CD1c-positive myeloid dendritic cell (primary cell): Measurements from ENCODE around the gene LCE3D.
"Not testable (repeated sequence)": the region's sequence is repeated elsewhere in the genome, so short reads cannot be mapped to it uniquely, and the experiment has no call there.

ENCODE experiments used
- DNase-seq: peaks from one replicate; pipeline ENCODE4 v3.0.0-alpha.2; 2016; ENCODE audit errors: extremely low spot score

The LCE3D gene

GRCh38 chr1:152580433-152580832 lies at the start of gene LCE3D:
Gene LCE3D, minus strand, starts transcription at chr1:152580516. Its CDS starts 580 bp downstream, at chr1:152579936.
- no peak for DNase-seq

GRCh38 chr1:152626744-152627143 lies 46.4 kb upstream of the LCE3D start:
- no peak for DNase-seq

- peak; percentile 1 for DNase-seq
Observed at GRCh38 chr1:152623203-152623844, 43.0 kb upstream of the LCE3D start.

GRCh38 chr1:152622803-152623202 lies 42.5 kb upstream of the LCE3D start, which contains the start of gene LCE3A:
Gene LCE3A, minus strand, starts transcription at chr1:152623103. Its CDS starts 0 bp downstream, at chr1:152623103.
- peak; percentile 1 for DNase-seq

- DNase-seq = no peak
Observed at GRCh38 chr1:152621993-152622392, 41.7 kb upstream of the LCE3D start.

- no peak for DNase-seq
Observed at GRCh38 chr1:152613511-152613910, 33.2 kb upstream of the LCE3D start, which contains the start of gene LCE3B. Gene LCE3B, plus strand, starts transcription at chr1:152613811. Its CDS starts 0 bp downstream, at chr1:152613811.

- DNase-seq = no peak
Observed at GRCh38 chr1:152599934-152600333, 19.6 kb upstream of the LCE3D start, which contains the start of gene LCE3C. Gene LCE3C, plus strand, starts transcription at chr1:152600234. Its CDS starts 498 bp downstream, at chr1:152600732.

GRCh38 chr1:152596986-152597385 lies 16.7 kb upstream of the LCE3D start:
- DNase-seq = no peak

- no peak for DNase-seq
Observed at GRCh38 chr1:152585586-152585985, 5.3 kb upstream of the LCE3D start.

GRCh38 chr1:152582647-152583046 lies 2.3 kb upstream of the LCE3D start:
- no peak for DNase-seq

- DNase-seq = not testable (repeated sequence)
Observed at GRCh38 chr1:152579526-152579925, 790 bp downstream of the LCE3D start.

GRCh38 chr1:152577168-152577567 lies 3.1 kb downstream of the LCE3D start:
- no peak for DNase-seq

- DNase-seq = no peak
Observed at GRCh38 chr1:152566681-152567080, 13.6 kb downstream of the LCE3D start, which contains the start of gene LCE3E. Gene LCE3E, minus strand, starts transcription at chr1:152566780. Its CDS starts 572 bp downstream, at chr1:152566208.

- DNase-seq = no peak
Observed at GRCh38 chr1:152565535-152566215, 14.6 kb downstream of the LCE3D start.

GRCh38 chr1:152565115-152565514 lies 15.2 kb downstream of the LCE3D start:
- DNase-seq = no peak

GRCh38 chr1:152548358-152548757 lies 32.0 kb downstream of the LCE3D start:
- DNase-seq = not testable (repeated sequence)

GRCh38 chr1:152546704-152547103 lies 33.6 kb downstream of the LCE3D start:
- peak; percentile 1 for DNase-seq

- no peak for DNase-seq
Observed at GRCh38 chr1:152543820-152544219, 36.5 kb downstream of the LCE3D start.

- no peak for DNase-seq
Observed at GRCh38 chr1:152539901-152540300, 40.4 kb downstream of the LCE3D start.

- DNase-seq = no peak
Observed at GRCh38 chr1:152537496-152537895, 42.8 kb downstream of the LCE3D start.

- DNase-seq = no peak
Observed at GRCh38 chr1:152535774-152536173, 44.5 kb downstream of the LCE3D start.

- DNase-seq = peak; percentile 44
Observed at GRCh38 chr1:152533327-152533938, 46.9 kb downstream of the LCE3D start.
